Skeletal muscle satellite cell (primary cell): Measurements from ENCODE around the gene TSHZ3.

Experiments
- H3K27me3 ChIP-seq: 2 replicates; pipeline ENCODE4 v1.7.0; 2013; ENCODE audit warnings: low read length; ENCODE audit not compliant: control insufficient read depth, insufficient read depth
- H3K36me3 ChIP-seq: 2 replicates; pipeline ENCODE4 v1.7.0; 2013; ENCODE audit warnings: mild to moderate bottlenecking, control low read depth, low read length; ENCODE audit not compliant: insufficient read depth
- H3K4me1 ChIP-seq: 2 replicates; pipeline ENCODE4 v1.7.0; 2013; ENCODE audit warnings: low read length; ENCODE audit not compliant: control insufficient read depth, insufficient read depth
- H3K4me2 ChIP-seq: 2 replicates; pipeline ENCODE4 v1.7.0; 2013; ENCODE audit warnings: mild to moderate bottlenecking, low read length
- H3K4me3 ChIP-seq: 2 replicates; pipeline ENCODE4 v1.7.0; 2013; ENCODE audit warnings: low read length
- H3K9ac ChIP-seq: 2 replicates; pipeline ENCODE4 v1.7.0; 2013; ENCODE audit warnings: mild to moderate bottlenecking, low read depth, low read length, moderate library complexity
- H3K9me3 ChIP-seq: replicated peaks from 2 replicates; pipeline ENCODE4 v1.7.0; 2013; ENCODE audit warnings: mild to moderate bottlenecking, control low read depth, low read length

TSHZ3 gene

GRCh38 chr19:31266731-31267130 lies 82.5 kb downstream of the TSHZ3 start:
- no peak overlapping the region for H3K4me2 ChIP-seq
- no peak overlapping the region for H3K9ac ChIP-seq
- H3K27me3 ChIP-seq: no peaks in the 10 kb centered on the region
- no peak overlapping the region for H3K4me3 ChIP-seq
- H3K36me3 ChIP-seq: no peaks in the 10 kb centered on the region
- no peaks in the 10 kb centered on the region for H3K9me3 ChIP-seq
- H3K4me1 ChIP-seq: peaks cover 39% of the 10 kb centered on the region

GRCh38 chr19:31266196-31266595 lies 83.0 kb downstream of the TSHZ3 start:
- Histone ChIP-seq H3K9ac (no peak overlapping the region), H3K4me2 (no peak overlapping the region), H3K4me3 (no peak overlapping the region), H3K4me1 (peaks cover 40% of the 10 kb centered on the region), H3K27me3 (no peaks in the 10 kb centered on the region), H3K9me3 (no peaks in the 10 kb centered on the region), H3K36me3 (no peaks in the 10 kb centered on the region)

GRCh38 chr19:31264041-31264778 lies 85.0 kb downstream of the TSHZ3 start:
- Histone ChIP-seq H3K9ac (no peak overlapping the region), H3K4me3 (no peak overlapping the region), H3K36me3 (no peaks in the 10 kb centered on the region), H3K9me3 (no peaks in the 10 kb centered on the region), H3K4me2 (no peak overlapping the region), H3K4me1 (peaks cover 36% of the 10 kb centered on the region), H3K27me3 (no peaks in the 10 kb centered on the region)

GRCh38 chr19:31263328-31263727 lies 85.9 kb downstream of the TSHZ3 start:
- Histone ChIP-seq H3K27me3 (no peaks in the 10 kb centered on the region), H3K4me2 (peak overlapping the region; percentile 75), H3K9me3 (no peaks in the 10 kb centered on the region), H3K4me3 (peak overlapping the region; percentile 55), H3K4me1 (peaks cover 36% of the 10 kb centered on the region), H3K36me3 (no peaks in the 10 kb centered on the region), H3K9ac (peak overlapping the region; percentile 77)

- Histone ChIP-seq H3K4me3 (peak overlapping the region; percentile 55), H3K27me3 (no peaks in the 10 kb centered on the region), H3K4me1 (peaks cover 36% of the 10 kb centered on the region), H3K4me2 (peak overlapping the region; percentile 75), H3K36me3 (no peaks in the 10 kb centered on the region), H3K9me3 (no peaks in the 10 kb centered on the region), H3K9ac (peak overlapping the region; percentile 77)
Measured at GRCh38 chr19:31262725-31263191, 86.5 kb downstream of the TSHZ3 start.

- Histone ChIP-seq H3K4me3 (no peak overlapping the region), H3K9me3 (no peaks in the 10 kb centered on the region), H3K27me3 (no peaks in the 10 kb centered on the region), H3K36me3 (no peaks in the 10 kb centered on the region), H3K4me1 (peaks cover 36% of the 10 kb centered on the region), H3K9ac (peak overlapping the region; percentile 24), H3K4me2 (peak overlapping the region; percentile 75)
Measured at GRCh38 chr19:31261603-31262212, 87.5 kb downstream of the TSHZ3 start.

- no peaks in the 10 kb centered on the region for H3K9me3 ChIP-seq
- H3K36me3 ChIP-seq: no peaks in the 10 kb centered on the region
- peak overlapping the region; percentile 75 for H3K4me2 ChIP-seq
- peak overlapping the region; percentile 24 for H3K9ac ChIP-seq
- H3K4me3 ChIP-seq: no peak overlapping the region
- peaks cover 36% of the 10 kb centered on the region for H3K4me1 ChIP-seq
- H3K27me3 ChIP-seq: no peaks in the 10 kb centered on the region
Measured at GRCh38 chr19:31261019-31261602, 88.1 kb downstream of the TSHZ3 start.

- Histone ChIP-seq H3K27me3 (no peaks in the 10 kb centered on the region), H3K4me3 (no peak overlapping the region), H3K9me3 (no peaks in the 10 kb centered on the region)
Measured at GRCh38 chr19:31260171-31260933, 88.9 kb downstream of the TSHZ3 start.

GRCh38 chr19:31258211-31259052 lies 90.8 kb downstream of the TSHZ3 start:
- H3K36me3 ChIP-seq: no peaks in the 10 kb centered on the region
- H3K4me3 ChIP-seq: no peak overlapping the region
- H3K4me1 ChIP-seq: peaks cover 57% of the 10 kb centered on the region
- H3K9ac ChIP-seq: no peak overlapping the region
- H3K27me3 ChIP-seq: no peaks in the 10 kb centered on the region
- no peaks in the 10 kb centered on the region for H3K9me3 ChIP-seq
- H3K4me2 ChIP-seq: no peak overlapping the region

More at GRCh38 chr19:31260171-31260933, 88.9 kb downstream of the TSHZ3 start:
- Histone ChIP-seq H3K4me1 (peaks cover 40% of the 10 kb centered on the region), H3K36me3 (no peaks in the 10 kb centered on the region), H3K4me2 (no peak overlapping the region), H3K9ac (no peak overlapping the region)

GRCh38 chr19:31257426-31258130 lies 91.7 kb downstream of the TSHZ3 start:
- Histone ChIP-seq H3K9me3 (no peaks in the 10 kb centered on the region), H3K4me3 (no peak overlapping the region), H3K36me3 (no peaks in the 10 kb centered on the region), H3K4me1 (peaks cover 50% of the 10 kb centered on the region), H3K4me2 (no peak overlapping the region), H3K27me3 (no peaks in the 10 kb centered on the region), H3K9ac (no peak overlapping the region)
